ENCODE results near the gene WNT9A. TPM values are rescaled to one million over a fixed set of nuclear protein-coding genes. Genes with fewer than 3 reads are reported as not detected.

The WNT9A gene, protein sequence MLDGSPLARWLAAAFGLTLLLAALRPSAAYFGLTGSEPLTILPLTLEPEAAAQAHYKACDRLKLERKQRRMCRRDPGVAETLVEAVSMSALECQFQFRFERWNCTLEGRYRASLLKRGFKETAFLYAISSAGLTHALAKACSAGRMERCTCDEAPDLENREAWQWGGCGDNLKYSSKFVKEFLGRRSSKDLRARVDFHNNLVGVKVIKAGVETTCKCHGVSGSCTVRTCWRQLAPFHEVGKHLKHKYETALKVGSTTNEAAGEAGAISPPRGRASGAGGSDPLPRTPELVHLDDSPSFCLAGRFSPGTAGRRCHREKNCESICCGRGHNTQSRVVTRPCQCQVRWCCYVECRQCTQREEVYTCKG
- 4.7 and 4.9 TPM in 2 replicates for total RNA-seq

DNA sequence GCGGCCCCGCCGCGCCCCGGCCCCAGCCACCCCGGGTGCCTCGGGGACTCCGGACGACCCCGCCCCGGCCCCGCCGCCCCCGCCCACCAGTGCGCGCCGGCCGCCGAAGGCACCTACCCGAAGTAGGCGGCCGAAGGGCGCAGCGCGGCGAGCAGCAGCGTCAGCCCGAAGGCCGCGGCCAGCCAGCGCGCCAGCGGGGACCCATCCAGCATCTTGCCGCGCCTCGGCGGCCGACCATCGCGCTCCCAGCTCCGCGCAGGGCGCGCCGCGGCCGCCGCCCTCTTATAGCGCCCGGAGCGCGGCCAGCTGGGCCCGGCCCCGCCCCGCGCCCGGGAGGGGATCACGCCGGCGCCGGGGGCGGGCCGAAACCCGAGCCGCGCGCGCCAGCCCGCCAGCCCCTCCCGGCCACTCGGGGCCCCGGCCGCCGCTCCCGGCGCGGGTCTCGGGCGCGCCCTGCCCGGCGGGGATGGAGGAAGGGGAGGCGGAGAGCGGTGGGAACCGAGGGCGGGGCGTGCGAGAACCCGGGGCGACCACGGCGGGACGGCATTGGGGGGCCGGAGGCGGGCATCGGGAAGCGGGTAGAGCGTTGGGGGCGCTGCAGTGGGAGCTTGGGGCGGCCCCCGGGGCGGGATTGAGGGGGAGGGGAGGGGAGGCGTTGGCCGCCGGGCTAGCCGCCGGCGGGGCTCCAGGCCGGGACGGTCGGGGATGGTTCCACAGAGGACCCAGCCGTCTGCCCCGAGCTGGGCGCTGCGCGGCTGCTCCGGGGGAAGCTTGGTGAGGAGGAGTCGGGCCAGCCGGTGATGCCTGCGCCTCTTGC is at the start of gene WNT9A:
TSS of gene WNT9A (minus strand) at position 257 of the 817 bp plus-strand sequence. CDS start at position 212, 45 bp downstream.

Small RNAs within 50 kb of the gene (small RNA-seq; reads per million reads assigned to genes)
- not detected for gene MIR5008
- gene SEPT14P17: not detected

Other genes starting within 250 kb of the WNT9A start
- gene JMJD4, start 212.6 kb downstream of the WNT9A start, total RNA-seq: 42.9 and 43.3 TPM in 2 replicates
- 53.4 and 53.9 TPM in 2 replicates for gene SNAP47, start 212.5 kb downstream of the WNT9A start, total RNA-seq
- gene PRSS38, start 132.3 kb downstream of the WNT9A start, total RNA-seq: not detected in 2 replicates
- gene WNT3A, start 59.1 kb upstream of the WNT9A start, total RNA-seq: not detected in 2 replicates
- 382 and 385 TPM in 2 replicates for gene ARF1, start 134.8 kb upstream of the WNT9A start, total RNA-seq
- gene C1orf35, start 155.4 kb upstream of the WNT9A start, total RNA-seq: 2.8 and 3.5 TPM in 2 replicates
- 22.0 and 39.6 TPM in 2 replicates for gene MRPL55, start 161.4 kb upstream of the WNT9A start, total RNA-seq
- 197 and 281 TPM in 2 replicates for gene GUK1, start 192.3 kb upstream of the WNT9A start, total RNA-seq
- gene GJC2, start 202.0 kb upstream of the WNT9A start, total RNA-seq: 2.1 TPM in 2 replicates
- gene IBA57, start 217.9 kb upstream of the WNT9A start, total RNA-seq: 6.8 and 8.8 TPM in 2 replicates

All from hair follicle dermal papilla cell (primary cell).